Measurements from ENCODE around the gene LBR.

The LBR gene

GRCh38 chr1:225462714-225463574 lies 35.1 kb upstream of the LBR start:
- DNase-seq = no peak

GRCh38 chr1:225462429-225462713 lies 34.5 kb upstream of the LBR start:
- no peak for DNase-seq

- no peak for DNase-seq
Observed at GRCh38 chr1:225461533-225462428, 33.9 kb upstream of the LBR start.

- peak; percentile 32 for DNase-seq
Observed at GRCh38 chr1:225460737-225461532, 33.1 kb upstream of the LBR start.

GRCh38 chr1:225460021-225460736 lies 32.3 kb upstream of the LBR start:
- no peak for DNase-seq

- DNase-seq = no peak
Observed at GRCh38 chr1:225458222-225458631, 30.4 kb upstream of the LBR start.

GRCh38 chr1:225454733-225455132 lies 26.9 kb upstream of the LBR start:
- DNase-seq = no peak

GRCh38 chr1:225453797-225454648 lies 26.2 kb upstream of the LBR start:
- DNase-seq = no peak

- DNase-seq = no peak
Observed at GRCh38 chr1:225451840-225452515, 24.1 kb upstream of the LBR start.

- DNase-seq = no peak
Observed at GRCh38 chr1:225451340-225451739, 23.5 kb upstream of the LBR start.

- DNase-seq = no peak
Observed at GRCh38 chr1:225450491-225451191, 22.8 kb upstream of the LBR start.

GRCh38 chr1:225449774-225450173 lies 21.9 kb upstream of the LBR start:
- no peak for DNase-seq

GRCh38 chr1:225449261-225449660 lies 21.4 kb upstream of the LBR start:
- DNase-seq = no peak

- no peak for DNase-seq
Observed at GRCh38 chr1:225448146-225448805, 20.4 kb upstream of the LBR start.

GRCh38 chr1:225447650-225448089 lies 19.8 kb upstream of the LBR start:
- DNase-seq = no peak

GRCh38 chr1:225446981-225447615 lies 19.3 kb upstream of the LBR start:
- no peak for DNase-seq

GRCh38 chr1:225446595-225446960 lies 18.7 kb upstream of the LBR start:
- DNase-seq = no peak

- DNase-seq = no peak
Observed at GRCh38 chr1:225445639-225446594, 18.1 kb upstream of the LBR start.
